HG03064 (cell line): ENCODE data around the gene URM1.
"Not testable (repeated sequence)": the region's sequence is repeated elsewhere in the genome, so short reads cannot be mapped to it uniquely, and the experiment has no call there.

Source experiments
- ATAC-seq: cut with Tn5 transposase; IDR thresholded peaks from one replicate; pipeline ENCODE4 v1.9.1; 2021; ENCODE audit warnings: low read depth; ENCODE audit not compliant: unreplicated experiment

The URM1 gene

DNA sequence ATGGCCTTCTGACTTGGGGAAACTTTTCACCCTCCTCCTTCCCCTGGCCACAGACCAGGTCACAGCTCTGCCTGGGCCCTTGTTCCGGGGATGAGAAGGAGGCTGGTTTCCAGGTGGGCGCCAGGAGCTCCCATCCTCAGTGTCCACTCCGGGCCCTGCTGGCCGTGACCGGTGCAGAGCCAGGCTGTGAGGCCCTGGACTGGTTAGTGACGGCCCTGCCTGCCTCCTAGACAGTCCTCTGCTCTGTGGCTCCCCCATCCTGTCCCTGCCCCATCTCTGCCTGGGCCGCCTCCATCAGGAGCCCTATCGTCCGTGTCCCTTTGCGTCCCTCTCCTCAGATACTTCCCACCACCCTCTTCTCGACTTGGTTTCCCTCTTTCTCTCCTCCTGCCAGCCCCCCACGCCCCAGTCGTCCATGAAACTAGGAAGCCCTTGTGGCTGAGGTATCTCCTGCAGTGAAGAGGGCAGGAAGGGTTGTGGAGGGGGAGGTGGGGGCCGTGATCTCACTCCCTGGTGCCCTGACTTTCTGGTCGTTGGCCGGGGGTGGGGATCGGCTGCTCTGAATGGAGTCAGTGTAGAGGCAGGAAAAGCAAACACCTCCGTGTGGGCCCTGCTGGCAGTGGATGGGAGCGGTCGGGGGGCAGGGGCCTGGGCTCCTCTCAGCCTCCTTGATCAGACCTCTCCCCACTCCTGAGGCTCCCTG, 34.1 kb downstream of the URM1 start:
- ATAC-seq, result no peak

- ATAC-seq, result no peak
Measured at GRCh38 chr9:128405780-128406171, 34.6 kb downstream of the URM1 start.

GRCh38 chr9:128406848-128407391, 35.7 kb downstream of the URM1 start:
- no peak for ATAC-seq

GRCh38 chr9:128408963-128409431, 37.8 kb downstream of the URM1 start:
- ATAC-seq, result no peak

DNA sequence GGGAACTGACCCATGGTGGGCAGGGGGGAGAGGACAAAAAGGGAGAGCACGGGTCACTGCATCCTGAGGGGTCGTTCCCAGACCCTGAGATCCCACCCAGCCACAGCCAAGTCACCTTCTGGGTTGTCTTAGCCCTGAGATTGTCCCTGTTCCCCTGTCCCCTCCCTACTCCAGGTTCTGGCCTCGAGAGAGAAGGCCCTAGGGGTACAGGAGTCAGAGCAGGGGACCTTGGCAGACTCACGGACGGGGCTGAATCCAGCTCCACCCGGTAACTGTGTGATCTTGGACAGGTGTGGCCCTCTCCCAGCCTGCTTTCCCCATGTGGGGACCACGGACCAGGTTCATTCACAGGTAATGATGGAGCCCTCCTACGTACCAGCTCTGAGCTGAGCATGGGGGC, 38.3 kb downstream of the URM1 start:
- ATAC-seq, result no peak

DNA sequence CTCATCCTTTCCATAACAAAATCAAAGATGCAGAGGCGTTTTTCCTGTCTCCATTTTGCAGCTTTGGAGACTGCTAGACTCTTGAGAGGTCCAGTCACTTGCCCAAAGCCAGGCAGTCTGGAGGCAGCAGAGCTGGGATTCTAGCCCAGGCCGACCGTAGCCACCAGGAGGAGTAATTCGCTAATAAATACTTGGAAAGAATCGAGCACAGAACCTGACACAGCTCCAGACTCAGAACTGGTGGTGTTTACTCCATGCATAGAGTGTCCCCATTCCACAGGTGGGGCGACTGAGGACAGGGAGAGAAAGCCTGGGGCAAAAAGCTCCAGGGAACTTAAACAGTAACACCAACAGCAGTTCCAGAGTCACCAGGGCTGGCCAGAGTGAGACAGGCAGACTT, 38.8 kb downstream of the URM1 start:
- ATAC-seq, result no peak

- no peak for ATAC-seq
Measured at GRCh38 chr9:128411364-128412119, 40.4 kb downstream of the URM1 start.

GRCh38 chr9:128412120-128412790, 41.1 kb downstream of the URM1 start:
- ATAC-seq, result no peak

- ATAC-seq, result not testable (repeated sequence)
Measured at GRCh38 chr9:128413728-128414127, 42.6 kb downstream of the URM1 start.

DNA sequence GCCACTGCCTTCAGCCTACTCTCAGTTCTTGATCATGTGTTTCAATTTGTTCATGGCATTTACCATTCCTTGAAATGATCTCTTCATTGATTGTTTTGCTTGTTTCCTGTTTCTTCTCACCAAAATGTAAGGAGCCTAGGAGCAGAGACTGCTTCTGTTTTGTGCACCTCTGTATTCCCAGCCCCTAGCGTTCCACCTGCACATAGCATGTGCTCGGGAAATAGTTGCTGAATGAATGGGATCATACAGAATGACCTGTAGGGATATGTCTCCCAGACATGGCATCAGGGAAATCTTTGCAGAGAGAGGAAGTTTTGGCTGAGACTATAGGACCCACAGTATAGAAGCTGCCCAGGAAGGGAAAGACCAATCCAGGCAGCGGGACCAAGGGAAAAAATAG, 43.3 kb downstream of the URM1 start:
- ATAC-seq, result no peak

DNA sequence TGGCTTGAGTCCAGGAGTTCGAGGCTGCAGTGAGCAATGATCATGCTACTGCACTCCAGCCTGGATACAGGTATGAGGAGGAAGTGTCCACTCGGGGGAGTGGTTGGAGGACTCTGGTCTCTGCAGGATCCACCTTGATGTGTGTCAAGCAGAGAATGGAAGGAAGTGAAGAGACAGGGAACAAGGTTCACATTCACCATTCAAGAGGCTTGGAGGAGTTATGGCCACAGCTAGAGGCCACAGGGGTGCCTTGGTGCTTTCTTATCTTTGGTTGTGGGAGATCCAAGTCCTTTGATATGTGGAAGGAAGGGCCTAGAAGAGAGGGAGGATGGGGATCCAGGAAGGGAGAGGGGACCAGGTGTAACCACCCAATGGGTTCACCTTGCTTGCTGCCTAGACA, 44.1 kb downstream of the URM1 start:
- no peak for ATAC-seq

- no peak for ATAC-seq
Measured at GRCh38 chr9:128416014-128416413, 44.8 kb downstream of the URM1 start.

- ATAC-seq, result no peak
Measured at GRCh38 chr9:128416432-128417019, 45.4 kb downstream of the URM1 start.

DNA sequence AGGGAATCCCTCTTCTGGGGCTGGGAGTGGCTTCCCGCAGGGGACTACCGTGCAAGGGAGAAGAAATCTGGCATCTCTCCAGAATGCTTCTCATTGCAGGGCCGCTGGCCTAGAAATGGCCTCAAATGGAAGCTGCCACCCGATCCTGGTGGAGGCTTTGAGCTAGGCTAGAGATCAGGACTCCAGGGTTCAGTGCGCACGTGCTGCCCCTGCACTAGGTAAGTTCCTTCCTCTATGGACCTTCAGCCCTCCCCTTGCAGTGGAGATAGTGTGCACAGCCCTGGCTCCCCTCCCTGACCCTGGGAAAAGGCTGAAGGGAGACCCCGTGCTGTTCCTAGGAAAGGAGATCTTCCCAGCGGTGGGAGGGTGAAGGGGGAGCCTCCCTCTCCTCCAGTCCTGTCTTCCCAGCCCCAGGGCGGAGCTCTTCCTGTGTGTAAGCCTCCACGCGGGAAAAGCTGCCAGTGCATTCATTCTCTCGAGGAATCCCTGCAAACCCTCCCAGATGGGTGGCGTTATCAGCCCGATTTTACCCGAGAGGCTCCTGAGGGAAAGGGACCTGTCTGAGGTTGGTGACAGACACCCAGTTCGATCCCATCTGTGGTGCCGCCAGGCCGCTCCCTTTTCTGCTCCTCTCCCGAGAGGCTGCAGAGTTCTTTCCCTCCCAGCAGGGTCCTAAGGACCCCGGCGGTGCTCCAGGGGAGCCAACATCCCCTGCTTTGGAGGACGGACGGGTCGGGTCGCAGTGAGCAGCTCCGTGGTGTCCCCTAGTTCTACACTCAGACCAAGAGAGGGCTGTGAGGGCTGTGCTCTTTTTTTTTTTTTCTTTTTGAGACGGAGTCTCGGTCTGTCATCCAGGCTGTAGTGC, 48.1 kb downstream of the URM1 start:
- no peak for ATAC-seq

DNA sequence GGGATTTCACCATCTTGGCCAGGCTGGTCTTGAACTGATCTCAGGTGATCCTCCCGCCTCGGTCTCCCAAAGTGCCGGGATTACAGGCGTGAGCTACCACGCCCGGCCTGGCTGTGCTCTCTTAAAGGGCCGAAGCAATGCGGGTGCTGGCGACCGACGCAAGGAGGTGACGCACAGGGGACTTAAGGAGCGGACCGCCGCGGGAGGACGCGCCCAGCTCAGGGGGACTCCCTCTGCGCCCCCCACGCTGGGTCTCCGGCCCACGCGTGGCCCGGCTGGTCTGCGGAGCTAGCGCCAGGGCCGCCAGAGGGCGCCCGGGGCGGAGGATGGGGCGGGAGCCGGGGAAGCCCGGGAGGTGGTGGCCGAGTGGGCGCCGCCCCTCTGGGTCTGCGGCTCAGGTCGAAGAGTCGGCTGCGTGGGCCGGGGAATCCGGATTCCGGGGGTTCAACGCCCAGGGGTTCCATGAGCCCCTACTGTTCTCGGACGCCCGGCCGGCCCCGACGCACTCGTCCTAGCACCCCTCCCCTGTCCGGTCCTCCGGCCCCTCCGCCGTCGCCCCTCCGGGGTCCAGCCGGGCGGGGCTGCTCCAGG, 49.0 kb downstream of the URM1 start:
- ATAC-seq, result peak; percentile 85

DNA sequence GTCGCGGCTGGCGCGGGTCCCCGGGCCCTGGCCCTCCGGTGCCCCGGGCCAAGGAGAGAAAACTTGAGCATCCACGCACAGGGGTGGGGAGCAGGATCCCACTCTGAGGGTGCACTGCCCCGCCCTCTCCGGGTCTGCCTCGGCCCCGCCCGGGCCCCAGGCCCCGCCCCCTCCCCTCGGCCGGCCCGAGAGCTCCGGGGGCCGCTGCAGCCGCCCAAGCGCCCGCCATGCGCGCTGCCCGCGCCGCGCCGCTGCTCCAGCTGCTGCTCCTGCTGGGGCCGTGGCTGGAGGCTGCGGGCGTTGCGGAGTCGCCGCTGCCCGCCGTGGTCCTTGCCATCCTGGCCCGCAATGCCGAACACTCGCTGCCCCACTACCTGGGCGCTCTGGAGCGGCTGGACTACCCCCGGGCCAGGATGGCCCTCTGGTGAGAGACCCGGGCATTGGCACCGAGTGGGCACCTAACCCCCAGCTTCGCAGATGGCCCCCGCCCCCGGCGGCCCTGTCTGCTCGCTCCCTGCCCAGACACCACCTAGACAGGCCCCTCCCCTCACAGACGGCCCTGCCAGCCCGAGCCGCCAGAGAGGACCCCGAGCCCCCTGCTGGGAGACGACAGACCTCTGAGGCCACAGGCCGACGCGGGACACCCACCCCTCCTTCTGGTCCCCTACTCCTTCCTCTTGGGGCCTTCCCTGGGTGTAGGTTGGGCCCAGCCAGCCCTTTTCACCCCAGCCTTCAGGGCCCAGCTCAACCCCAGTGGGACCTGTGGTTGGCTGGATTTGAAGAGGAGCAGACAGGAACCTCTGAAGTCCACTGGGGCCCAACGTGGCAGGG, 49.7 kb downstream of the URM1 start, which contains the start of gene CERCAM:
TSS of gene CERCAM (plus strand) at position 207 of the 831 bp plus-strand sequence. CDS start at position 228, 21 bp downstream.
- peak; percentile 80 for ATAC-seq

GRCh38 chr9:128421482-128421996, 50.4 kb downstream of the URM1 start:
- ATAC-seq, result no peak
